HTERT RPE-1 (cell line): ENCODE results near the gene HAO1.
"Not testable (repeated sequence)": the region's sequence is repeated elsewhere in the genome, so short reads cannot be mapped to it uniquely, and the experiment has no call there.

Experiments used
- in situ Hi-C: fragments of 300-500 bp; cut with MboI; formaldehyde crosslinking; loops from 4 replicates; pipeline ENCODE4 v1.14.3; 2020; ENCODE audit warnings: low sequenced_read_pairs

HAO1 gene

DNA sequence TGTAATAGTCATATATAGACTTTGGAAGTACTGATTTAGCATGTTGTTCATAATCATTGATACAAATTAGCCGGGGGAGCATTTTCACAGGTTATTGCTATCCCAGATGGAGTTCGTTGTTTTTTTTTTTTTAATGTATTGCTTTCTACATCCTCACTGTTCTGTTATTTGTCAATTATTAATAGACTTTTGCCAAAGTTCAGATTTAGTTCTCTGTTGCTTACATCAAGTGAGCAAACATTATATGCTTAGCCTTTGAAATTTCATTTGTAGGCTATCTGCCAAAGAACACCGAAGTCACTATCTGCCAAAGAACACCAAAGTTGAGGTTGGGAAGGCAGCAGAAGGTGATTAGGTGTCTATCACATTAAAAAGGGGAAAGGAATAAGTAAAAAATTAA is at the start of gene HAO1:
Gene HAO1, minus strand, starts transcription at position 118 of the 400 bp plus-strand sequence. Its CDS starts 36 bp downstream, at position 82.
- in situ Hi-C loops, result no loop called here

DNA sequence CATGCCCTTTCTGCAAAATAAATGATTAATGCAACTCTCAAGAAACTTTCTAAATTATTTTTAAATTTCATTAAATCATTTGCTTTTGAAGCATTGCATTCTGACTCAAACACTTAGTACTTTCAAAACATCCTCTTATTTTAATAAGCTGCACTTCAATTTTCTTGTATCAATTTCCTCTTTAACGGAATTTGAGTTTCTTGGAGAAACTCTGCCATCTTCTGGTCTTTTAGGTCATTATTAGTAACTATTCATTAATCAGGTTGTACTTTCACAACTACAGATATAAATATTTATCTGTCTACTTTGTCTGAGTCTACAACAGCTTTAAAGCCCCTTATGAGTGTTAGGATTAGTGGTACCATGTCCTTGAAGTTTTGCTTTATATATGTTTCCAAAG is 49.1 kb upstream of the HAO1 start:
- in situ Hi-C loops, result no loop called here

DNA sequence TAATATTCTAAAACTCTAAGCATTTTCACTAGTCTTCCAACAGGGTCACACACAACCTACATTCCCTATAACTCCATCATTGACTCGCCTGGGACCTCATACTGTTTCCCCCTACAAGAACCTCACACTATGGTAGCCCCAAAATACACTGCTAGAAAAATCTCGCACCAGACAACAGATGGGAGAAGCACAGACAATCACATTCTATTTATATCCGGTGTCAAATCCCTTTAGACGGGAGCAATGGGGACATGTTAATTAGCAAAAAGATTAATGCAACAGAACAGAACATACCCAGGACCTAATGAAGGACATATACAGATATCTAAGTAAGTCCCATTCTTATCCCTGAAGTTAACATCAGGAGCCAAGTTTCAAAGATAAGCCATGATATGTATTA is 45.7 kb upstream of the HAO1 start:
- in situ Hi-C loops, result no loop called here

DNA sequence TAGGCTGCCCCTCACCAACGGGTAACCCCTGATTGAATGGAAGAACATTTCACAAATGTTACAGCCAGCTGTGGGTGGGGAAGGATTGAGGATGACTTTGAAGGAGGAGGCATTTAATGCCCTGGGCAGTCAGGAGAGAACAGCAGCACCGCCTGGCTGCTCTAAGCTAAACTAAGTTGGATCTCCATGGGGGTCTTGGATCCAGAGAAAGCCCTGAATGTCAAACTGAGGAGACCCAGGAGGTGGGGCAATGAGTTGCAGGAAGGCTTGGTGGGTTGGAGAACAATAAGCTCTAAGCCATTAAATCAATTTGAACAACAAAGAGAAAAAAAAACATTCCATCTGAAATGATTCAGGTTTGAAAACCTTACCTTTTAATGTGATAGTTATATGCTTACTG is 43.9 kb upstream of the HAO1 start:
- in situ Hi-C loops, result no loop called here

DNA sequence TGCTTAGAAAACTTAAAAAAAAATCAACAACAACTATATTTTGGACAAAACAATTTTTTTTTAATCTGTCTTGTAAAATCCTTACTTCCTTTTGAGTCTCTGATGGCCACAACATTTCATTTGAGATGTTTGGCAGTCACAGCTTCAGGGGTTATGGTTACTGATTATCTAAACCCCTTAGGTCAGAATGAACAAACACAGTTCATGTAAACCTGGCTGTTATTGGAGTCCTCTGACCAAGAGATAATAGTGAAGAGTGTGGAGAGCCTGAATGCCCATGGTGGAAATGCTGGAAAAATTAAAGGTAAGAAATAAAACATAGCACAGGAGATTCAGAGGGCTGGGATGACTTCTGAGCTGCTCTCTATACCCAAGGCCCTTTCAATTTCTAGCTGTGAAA is 41.1 kb upstream of the HAO1 start:
- in situ Hi-C loops, result no loop called here

DNA sequence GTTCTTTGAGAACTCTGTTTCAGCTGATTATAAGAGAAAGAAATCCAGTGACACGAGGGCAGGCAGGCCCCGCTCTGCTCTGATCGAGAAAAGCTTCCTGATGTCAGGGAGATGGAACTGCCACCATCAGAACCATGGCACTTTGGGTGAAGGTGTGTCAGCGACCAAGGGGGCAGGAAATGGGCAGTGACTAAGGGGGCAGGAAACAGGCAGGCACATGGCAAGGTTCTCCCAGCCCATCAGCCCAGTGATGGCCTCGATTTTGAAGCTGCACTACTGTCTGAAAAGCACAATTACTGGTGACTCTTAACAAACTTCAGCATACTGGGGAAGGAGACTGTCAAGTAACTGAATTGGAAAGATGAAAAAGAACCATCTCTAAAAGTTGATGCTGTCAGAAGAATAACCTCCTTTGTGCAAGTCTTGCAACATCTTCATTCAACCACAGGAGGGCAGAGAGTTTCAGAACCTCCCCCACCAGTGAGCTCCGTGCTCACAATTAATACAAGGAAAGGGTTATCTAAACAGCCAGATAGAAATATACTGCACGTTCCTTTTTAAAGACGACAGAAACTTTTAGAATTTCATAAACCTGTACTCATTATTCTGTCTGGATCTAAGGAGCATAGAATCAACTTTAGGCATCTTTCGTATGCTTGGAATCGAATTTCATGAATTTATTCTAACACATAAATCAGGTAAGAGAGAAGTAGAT is 40.2 kb upstream of the HAO1 start:
- in situ Hi-C loops, result no loop called here

DNA sequence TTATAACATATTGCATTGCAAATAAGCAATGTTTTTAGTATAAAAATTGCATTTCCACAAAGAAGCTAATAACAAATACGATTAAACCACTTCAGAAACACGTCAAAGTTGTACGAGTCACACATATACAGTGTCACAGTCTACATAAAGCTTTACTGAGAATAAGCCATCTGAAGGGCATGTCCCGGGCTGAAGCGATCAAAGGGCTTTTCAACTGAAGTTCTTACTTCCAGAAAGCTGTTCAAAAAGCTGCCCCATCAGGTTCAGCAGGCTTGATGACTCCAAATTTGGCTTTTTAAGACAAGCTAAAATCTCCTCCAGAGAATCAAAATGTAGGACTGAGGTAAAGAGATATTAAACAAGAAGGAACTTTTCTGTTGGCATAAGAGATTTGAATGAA is 37.5 kb upstream of the HAO1 start:
- in situ Hi-C loops, result no loop called here

DNA sequence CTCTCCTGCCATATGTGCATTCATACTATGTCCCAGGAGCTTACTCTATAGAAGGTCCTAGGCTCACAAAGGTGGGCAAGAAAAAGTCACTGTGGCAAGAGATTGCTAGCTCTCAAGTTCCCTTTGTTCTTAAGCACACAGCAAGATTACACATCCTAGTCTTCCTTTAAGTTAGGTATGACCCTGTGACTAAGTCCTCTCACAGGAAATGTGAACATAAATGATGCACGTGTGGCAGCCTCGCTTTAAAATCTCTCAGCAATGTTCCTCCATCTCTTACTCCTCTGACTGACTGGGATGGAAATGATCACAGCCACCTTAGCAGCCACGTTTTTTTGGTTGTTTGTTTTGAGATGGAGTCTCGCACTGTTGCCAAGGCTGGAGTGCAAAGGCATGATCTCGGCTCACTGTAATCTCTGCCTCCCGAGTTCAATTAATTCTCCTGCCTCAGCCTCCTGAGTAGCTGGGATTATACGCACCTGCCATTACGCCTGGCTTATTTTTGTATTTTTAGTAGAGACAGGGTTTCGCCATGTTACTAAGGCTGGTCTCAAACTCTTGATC is 35.7 kb upstream of the HAO1 start:
- in situ Hi-C loops, result no loop called here

DNA sequence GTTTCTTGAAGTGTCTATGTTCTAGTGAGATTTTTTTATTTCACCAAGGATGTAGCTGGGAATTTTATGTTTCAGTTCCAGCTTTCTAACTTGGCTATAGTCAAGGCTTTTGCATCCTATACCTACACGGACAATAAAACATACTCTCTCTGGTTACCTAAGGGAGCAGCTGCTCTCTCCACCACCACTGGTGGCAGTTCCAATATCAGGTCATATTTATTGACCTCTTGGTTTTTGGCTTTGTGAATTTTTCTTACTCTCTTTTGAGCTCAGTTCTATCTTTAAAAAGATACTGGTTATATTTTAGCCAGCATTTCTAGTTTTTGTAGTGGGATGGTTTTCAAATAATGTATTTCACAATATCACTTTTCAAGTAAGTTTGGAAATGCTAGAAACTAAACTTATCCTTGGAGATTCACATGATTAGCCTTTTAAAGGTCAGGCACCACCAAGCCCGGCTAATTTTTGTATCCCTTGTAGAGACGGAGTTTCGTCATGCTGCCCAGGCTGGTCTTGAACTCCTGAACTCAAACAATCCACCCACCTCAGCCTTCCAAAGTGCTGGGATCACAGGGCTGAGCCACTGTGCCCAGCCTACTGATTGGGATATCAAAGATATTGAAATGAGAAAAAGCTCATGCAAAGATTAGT is 34.7 kb upstream of the HAO1 start:
- in situ Hi-C loops, result no loop called here

DNA sequence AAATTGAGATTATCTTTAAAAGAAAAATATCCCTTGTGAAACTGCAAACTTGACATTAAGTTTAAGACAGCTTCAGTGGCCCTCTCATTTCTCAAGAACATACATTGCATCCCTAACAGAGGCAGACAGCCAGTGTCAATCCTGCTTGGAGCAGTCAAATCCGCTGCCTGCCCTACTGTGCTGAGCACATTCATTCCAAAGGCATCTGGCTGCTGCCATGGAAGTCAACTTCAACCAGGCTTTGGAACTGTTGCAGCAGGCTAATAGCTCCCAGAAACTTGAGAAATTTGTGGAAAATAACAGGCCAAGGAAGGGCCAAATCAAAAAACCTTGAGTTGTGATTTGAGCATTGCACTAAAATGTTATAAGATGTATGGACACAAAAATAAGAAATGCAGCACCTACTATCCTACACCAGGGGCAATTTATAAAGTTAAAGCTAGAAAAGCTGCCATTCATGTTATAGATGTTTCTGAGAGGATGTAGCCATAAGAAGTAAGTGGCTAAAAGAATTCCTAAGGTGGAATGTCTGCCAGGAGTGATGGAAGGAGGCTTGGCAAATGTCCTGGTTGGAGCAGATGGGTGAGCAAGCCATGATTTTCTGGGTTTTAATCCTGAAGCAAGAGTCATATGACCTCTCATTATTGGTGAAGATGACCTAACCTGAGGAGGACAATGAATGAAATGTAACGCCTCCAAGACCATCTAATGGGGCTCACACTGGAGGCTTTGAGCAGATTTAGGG is 31.4 kb upstream of the HAO1 start:
- in situ Hi-C loops, result no loop called here

DNA sequence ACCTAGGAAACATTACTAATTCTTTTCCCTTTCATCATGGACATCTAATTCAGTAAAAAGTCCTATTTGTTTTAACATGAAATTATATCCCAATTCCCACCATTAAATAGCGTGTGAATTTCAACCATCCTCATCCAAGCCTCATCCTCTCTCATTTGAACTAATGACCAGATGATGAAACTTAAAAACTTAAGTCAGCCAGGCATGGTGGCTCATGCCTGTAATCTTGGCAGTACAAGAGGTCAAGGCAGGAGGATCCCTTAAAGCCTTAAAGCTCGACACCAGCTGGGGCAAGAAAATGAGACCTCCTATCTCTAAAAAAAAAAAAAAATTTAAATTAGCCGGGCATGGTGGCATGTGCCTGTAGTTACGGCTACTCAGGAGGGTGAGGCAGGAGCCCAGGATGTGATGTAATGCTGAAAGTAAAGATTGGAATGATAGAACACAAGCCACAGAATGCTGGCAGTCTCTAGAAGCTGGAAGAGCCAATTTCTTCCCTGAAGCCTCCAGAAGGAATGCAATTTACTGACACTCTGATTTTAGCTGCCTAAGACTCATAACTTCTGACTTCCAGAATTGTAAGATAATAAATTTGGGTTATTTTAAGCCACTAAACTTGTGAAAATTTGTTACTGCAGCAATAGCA is 27.1 kb upstream of the HAO1 start:
- in situ Hi-C loops, result no loop called here

DNA sequence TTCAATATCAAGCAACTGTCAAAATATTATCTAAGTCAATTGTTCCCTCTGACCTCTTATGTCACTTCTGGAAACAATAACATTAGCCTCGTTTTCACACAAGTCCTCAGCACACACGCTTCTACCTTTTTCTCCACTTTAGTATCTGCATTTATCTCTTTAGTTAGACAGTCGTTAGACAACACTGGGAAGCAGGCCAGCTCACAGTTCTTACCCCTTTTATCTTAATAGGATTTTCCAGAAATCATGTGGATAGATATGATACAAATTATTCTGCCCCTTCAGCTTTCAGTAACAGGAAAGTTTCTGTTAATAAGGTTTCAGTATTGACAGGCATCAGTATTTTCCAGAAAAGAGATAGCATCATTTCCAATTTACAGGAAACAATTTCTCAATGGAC is 25.9 kb upstream of the HAO1 start:
- in situ Hi-C loops, result no loop called here

DNA sequence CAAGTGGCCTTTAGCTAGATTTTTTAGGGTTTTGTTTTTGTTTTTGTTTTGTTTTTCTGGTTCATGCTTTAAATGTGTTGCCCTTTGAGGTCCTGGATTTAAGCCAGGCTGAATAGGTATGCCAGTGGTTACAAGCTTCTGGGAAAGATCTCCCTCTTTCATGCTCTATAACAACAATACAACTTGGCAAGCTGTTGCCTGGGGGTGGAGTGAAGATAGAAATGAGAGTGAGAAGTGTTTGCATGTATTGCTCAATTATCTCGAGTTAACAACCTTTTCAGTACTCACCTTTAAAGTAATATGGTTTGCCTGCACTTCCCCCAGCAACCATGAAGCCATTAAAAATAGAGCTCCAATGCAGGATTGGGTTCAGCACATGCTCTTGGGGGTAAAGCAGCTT is 19.2 kb upstream of the HAO1 start:
- in situ Hi-C loops, result no loop called here

DNA sequence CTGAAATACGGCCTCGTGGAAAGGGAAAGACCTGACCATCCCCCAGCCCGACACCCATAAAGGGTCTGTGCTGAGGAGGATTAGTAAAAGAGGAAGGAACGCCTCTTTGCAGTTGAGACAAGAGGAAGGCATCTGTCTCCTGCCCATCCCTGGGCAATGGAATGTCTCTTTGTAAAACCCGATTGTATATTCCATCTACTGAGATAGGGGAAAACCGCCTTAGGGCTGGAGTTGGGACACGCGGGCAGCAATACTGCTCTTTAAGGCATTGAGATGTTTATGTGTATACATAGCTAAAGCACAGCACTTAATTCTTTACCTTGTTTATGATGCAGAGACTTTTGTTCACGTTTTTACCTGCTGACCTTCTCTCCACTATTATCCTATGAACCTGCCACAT is 16.3 kb upstream of the HAO1 start:
- in situ Hi-C loops, result not testable (repeated sequence)

DNA sequence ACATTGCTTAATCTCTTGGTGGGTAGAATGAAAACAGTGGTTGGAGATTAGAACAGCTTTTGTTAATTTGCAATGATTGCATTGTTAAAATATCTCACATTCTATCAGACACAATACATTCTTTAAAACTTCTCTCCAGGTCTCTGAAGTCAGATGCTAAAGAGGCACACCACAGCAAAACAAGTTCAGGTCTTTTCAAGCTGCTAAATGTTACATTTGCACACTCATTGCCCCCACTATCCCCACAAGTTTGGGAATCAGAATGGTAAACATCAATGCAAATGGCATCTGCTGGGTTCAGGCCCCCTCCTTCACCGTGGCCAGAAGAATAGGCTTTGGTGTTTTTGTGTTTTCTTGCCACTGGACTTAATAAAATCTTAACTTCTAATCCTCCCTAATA is 10.1 kb upstream of the HAO1 start:
- in situ Hi-C loops, result no loop called here

DNA sequence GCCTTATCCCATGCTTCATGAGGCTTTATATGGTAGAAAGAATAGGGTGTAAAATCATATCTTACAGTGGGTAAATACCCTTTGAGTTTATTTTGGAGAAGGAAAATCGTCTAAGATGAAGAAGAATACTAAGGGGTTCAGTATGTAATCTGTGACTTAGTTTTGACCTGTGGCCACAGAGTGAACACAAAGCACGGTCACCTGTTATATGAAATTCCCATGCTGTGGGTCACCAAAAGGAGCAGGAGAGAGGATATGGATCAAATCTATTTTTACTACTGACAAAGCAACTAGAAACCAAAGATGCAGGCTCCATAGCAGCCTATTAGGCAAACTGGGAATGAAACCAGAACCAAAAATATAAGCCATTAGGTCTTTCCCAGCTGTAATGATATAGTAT is 3.6 kb upstream of the HAO1 start:
- in situ Hi-C loops, result no loop called here

DNA sequence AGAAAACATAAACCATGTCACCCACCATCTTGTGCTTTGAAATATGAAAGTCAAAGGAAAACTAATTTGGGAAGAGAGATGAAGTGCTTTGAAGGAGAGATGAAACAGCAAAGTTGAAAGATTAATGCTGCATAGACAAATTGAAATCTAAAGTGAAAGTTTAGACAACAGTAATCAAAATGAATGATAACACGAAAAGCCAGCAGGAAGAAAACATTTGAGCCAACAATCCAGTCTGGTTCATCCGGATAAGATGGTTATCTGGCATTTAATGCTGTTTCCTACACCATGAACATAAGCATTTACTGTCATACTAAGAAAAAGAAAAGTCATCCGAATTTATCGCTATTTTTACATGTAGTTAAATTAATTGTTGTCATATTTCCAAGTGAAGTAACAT is 595 bp downstream of the HAO1 start:
- in situ Hi-C loops, result no loop called here

DNA sequence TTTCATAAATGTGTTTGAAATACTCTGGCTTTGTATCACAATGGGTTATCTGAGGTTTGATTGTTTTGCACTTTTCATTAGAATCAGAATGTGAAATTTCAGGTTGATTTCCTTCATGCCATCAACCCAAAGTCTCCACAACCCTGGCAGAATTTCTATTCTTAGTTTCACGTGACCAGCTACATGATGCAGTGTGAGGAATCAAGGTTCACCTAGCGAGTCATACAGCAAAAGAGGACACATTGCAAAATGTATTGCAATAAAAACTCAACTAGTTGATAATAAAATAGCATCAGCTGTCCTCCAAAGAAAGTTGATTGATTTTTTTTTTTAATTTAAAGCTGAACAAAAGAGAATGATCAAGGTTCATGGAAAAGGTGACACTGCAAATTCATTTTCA is 2.2 kb downstream of the HAO1 start:
- in situ Hi-C loops, result no loop called here

DNA sequence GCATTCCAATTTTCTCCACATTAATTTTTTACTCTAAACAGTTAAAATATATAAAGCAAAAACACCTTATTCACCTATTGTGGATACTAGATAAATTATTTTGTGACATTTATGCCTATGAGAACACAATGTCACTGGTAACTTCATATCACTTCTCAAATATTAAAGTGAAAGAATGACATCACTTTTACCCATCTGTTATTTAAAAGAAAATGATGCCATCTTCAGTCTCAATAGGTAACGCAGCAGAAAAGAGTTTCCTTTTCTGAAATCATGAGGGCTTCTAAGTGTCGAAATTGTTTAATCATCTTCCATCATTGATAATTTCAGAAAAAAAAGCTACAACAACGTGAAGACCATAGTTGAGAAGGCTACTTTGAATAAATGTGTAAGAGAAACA is 2.9 kb downstream of the HAO1 start:
- in situ Hi-C loops, result no loop called here

DNA sequence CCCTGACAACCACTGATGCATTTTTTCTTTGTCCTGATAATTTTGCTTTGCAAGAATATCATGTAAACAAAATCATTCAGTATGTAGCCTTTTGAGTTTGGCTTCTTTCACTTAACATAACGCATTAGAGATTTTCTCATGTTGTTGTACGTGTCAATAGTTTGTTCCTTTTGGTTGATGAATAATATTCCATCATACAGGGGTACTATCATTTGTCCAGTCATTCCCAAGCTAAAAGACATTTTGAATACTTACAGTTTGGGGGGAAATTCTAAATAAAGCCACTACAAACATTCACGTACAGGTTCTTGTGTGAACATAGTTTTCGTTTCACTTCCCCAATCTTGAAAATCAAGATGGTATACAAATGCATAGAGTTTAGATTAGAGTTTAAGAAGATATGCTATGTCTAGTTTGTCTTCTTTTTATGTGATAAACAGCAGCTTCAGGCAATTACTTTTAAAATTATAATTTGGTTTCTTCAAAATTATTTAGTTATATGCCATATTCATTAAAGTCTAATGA is 5.2 kb downstream of the HAO1 start:
- in situ Hi-C loops, result no loop called here

DNA sequence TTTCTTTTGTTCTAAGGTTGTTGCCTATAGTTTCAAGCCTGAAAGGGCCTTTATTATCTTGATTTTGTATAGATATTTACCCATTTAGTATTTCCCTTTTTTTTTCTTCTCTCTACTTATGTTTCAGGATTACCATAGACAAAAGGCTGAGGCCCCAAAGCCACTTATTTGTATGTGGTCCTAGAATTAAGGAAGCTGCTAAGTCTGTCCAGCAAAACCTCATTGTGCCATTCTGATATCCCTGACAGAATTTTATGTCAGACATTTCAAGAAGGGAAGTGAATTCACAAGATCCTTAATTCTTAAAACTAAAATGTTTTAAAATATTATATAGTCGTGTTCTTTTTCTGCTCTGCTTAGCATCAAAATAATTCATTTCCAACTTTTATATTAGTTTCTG is 6.9 kb downstream of the HAO1 start:
- in situ Hi-C loops, result no loop called here
